Esophagus squamous epithelium (tissue), 5 donors: ENCODE results near the gene ARFGAP3. TPM values are rescaled to one million over a fixed set of nuclear protein-coding genes. Genes with fewer than 3 reads are reported as not detected.

Source experiments
- DNase-seq: peaks from one replicate; lab custom pipeline; 2025; lab: John Stamatoyannopoulos, UW
- H3K27ac ChIP-seq, 4 donors: fragments of 200-600 bp; sonication (generic); one replicate each; pipeline ENCODE4 v1.5.1; 2016 to 2019; ENCODE audit warnings: mild to moderate bottlenecking in 1 of 4
- H3K27me3 ChIP-seq, 4 donors: fragments of 200-600 bp; sonication (generic); 1 replicate in 3 of 4; 2 replicates in 1 of 4; pipeline versions ENCODE4 v1.5.1 to v1.6.0; 2017 to 2021; ENCODE audit warnings: antibody characterized with exemption in 1 of 4
- H3K36me3 ChIP-seq, 3 donors: fragments of 200-600 bp; sonication (generic); one replicate each; pipeline ENCODE4 v1.5.1; 2016 to 2019
- H3K4me1 ChIP-seq, 3 donors: fragments of 200-600 bp; sonication (generic); one replicate each; pipeline ENCODE4 v1.5.1; 2017 to 2019
- H3K4me3 ChIP-seq, 4 donors: fragments of 200-600 bp; sonication (generic); 1 replicate in 3 of 4; 2 replicates in 1 of 4; pipeline ENCODE4 v1.5.1; 2016 to 2019; ENCODE audit warnings: mild to moderate bottlenecking in 2 of 4, moderate library complexity in 1 of 4
- H3K9me3 ChIP-seq, 3 donors: fragments of 200-600 bp; sonication (generic); one replicate each; pipeline ENCODE4 v1.5.1; 2016 to 2019
- CTCF ChIP-seq, 6 experiments: fragments of 450-650 bp in 4 of 6; fragments of 200-600 bp in 2 of 6; sonication (generic) in 2 of 6; IDR thresholded peaks; one replicate each; pipeline ENCODE4 v1.5.1; 2016 to 2019; ENCODE audit warnings: antibody characterized with exemption in 6 of 6, mild to moderate bottlenecking in 4 of 6, moderate library complexity in 4 of 6
- POLR2A ChIP-seq, 4 donors: fragments of 450-650 bp; IDR thresholded peaks; one replicate each; pipeline ENCODE4 v1.6.1; 2017; ENCODE audit warnings: antibody characterized with exemption in 4 of 4, mild to moderate bottlenecking in 4 of 4, moderate library complexity in 3 of 4
- WGBS, 2 donors: methylation state at CpG; one replicate each; pipeline ENCODE4 v1.1.5; 2018; 5-methylcytosine and 5-hydroxymethylcytosine counted together
- intact Hi-C: fragments of 100-400 bp; cut with DNase I; formaldehyde crosslinking; loops from one replicate; pipeline ENCODE4 v1.15.0; 2022
- total RNA-seq, 4 donors: library from RNA; depleted of rRNA; stranded (reverse); fragments of >200 nt; gene quantifications; one replicate each; pipeline ENCODE4 v1.1.0, GENCODE V29; 2016
- donor health status: DM: yes; HTN: yes; CAD: no.

The ARFGAP3 gene
- total RNA-seq, 4 donors from 2014 or later = 27.3 to 35.1 (median 30.5) TPM

GRCh38 chr22:42876041-42876440, 19.0 kb upstream of the ARFGAP3 start:
- Histone ChIP-seq H3K9me3 (no peaks in the 10 kb centered on the region), H3K27ac (no peak overlapping the region), H3K4me1 (no peaks in the 10 kb centered on the region), H3K4me3 (no peak overlapping the region), H3K36me3 (peaks cover 37 to 100% (median 40%) of the 10 kb centered on the region in 3 donors), H3K27me3 (no peaks in the 10 kb centered on the region)
- no peak for DNase-seq
- TF ChIP-seq CTCF (IDR thresholded peaks at IDR 0.05) (no peak), POLR2A (IDR thresholded peaks at IDR 0.05) (no peak)
- WGBS, 2 donors = 91 to 95% methylated on average over 4 to 11 of the region's 17 CpGs
- intact Hi-C loops = no loop called here

GRCh38 chr22:42874010-42874409, 16.9 kb upstream of the ARFGAP3 start:
- Histone ChIP-seq H3K27me3 (no peaks in the 10 kb centered on the region), H3K4me1 (peaks cover 3 to 8% (median 4%) of the 10 kb centered on the region in 3 donors), H3K4me3 (no peak overlapping the region), H3K27ac (no peak overlapping the region), H3K9me3 (no peaks in the 10 kb centered on the region), H3K36me3 (peaks cover 28 to 99% (median 29%) of the 10 kb centered on the region in 3 donors)
- intact Hi-C loops = loop anchor here (5.0 kb wide), 1 partner anchor 213 kb away; the partner anchor contains the start of gene TTLL1
- DNase-seq = no peak
- 89 to 92% methylated on average over 6 to 7 of the region's 7 CpGs for WGBS, 2 donors
- TF ChIP-seq POLR2A (IDR thresholded peaks at IDR 0.05) = no peak
- no peak for TF ChIP-seq CTCF (IDR thresholded peaks at IDR 0.05)

DNA sequence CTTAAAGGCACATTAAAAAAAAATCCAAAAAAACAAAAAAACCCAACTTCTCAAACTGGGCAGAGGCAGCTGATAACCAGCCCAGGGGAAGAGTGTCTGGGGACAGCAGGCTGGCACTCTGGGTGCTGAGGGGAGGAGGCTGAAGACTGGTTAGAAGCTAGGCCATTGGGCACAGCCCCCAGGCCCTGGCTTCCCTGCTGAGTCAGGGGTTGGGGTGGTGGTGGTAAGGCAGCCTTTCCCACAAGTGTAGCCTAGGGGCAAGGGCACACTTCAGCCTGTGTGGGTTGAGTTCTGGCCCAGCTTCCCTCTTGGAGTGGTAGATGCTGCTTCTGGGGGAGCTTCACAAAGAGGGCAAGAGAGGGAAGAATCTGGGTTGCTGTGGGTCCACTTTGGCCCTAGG, 16.3 kb upstream of the ARFGAP3 start:
- Histone ChIP-seq H3K27me3 (no peaks in the 10 kb centered on the region), H3K27ac (no peak overlapping the region), H3K4me1 (peaks cover 9 to 15% (median 11%) of the 10 kb centered on the region in 3 donors), H3K9me3 (no peaks in the 10 kb centered on the region), H3K4me3 (no peak overlapping the region), H3K36me3 (peaks cover 22 to 96% (median 24%) of the 10 kb centered on the region in 3 donors)
- DNase-seq = no peak
- no peak for TF ChIP-seq CTCF (IDR thresholded peaks at IDR 0.05)
- TF ChIP-seq POLR2A (IDR thresholded peaks at IDR 0.05) = no peak
- intact Hi-C loops = loop anchor here (5.0 kb wide), 1 partner anchor 214 kb away; the partner anchor contains the start of gene TTLL1

GRCh38 chr22:42872821-42873220, 15.7 kb upstream of the ARFGAP3 start:
- TF ChIP-seq POLR2A (IDR thresholded peaks at IDR 0.05) = no peak
- no peak for TF ChIP-seq CTCF (IDR thresholded peaks at IDR 0.05)
- 65 to 77% methylated on average over 4 to 6 of the region's 9 CpGs for WGBS, 2 donors
- H3K4me3 ChIP-seq = no peak overlapping the region
- H3K9me3 ChIP-seq = no peaks in the 10 kb centered on the region
- peaks cover 17 to 90% (median 24%) of the 10 kb centered on the region in 3 donors for H3K36me3 ChIP-seq
- intact Hi-C loops = loop anchor here (5.0 kb wide), 1 partner anchor 214 kb away; the partner anchor contains the start of gene TTLL1
- H3K27me3 ChIP-seq = no peaks in the 10 kb centered on the region
- DNase-seq = no peak
- H3K27ac ChIP-seq = no peak overlapping the region
- H3K4me1 ChIP-seq = peaks cover 11 to 20% (median 12%) of the 10 kb centered on the region in 3 donors

GRCh38 chr22:42871146-42872050, 14.3 kb upstream of the ARFGAP3 start:
- Histone ChIP-seq H3K27ac (no peak overlapping the region), H3K4me1 (peaks cover 11 to 27% (median 12%) of the 10 kb centered on the region in 3 donors), H3K4me3 (no peak overlapping the region), H3K9me3 (no peaks in the 10 kb centered on the region), H3K36me3 (peaks cover 12 to 76% (median 14%) of the 10 kb centered on the region in 3 donors), H3K27me3 (no peaks in the 10 kb centered on the region)
- WGBS, 2 donors = 87 to 89% methylated on average over 19 to 30 of the region's 31 CpGs
- TF ChIP-seq CTCF (IDR thresholded peaks at IDR 0.05) (no peak), POLR2A (IDR thresholded peaks at IDR 0.05) (no peak)
- no peak for DNase-seq
- intact Hi-C loops = loop anchor here (5.0 kb wide), 1 partner anchor 216 kb away; the partner anchor contains the start of gene TTLL1
